IPS-18a (cell line): ENCODE data around the gene KRTAP10-9.
"Not testable (repeated sequence)": the region's sequence is repeated elsewhere in the genome, so short reads cannot be mapped to it uniquely, and the experiment has no call there.

Source experiments
- H3K27ac ChIP-seq: one replicate; pipeline ENCODE4 v1.5.1; 2013; ENCODE audit warnings: low read length
- H3K27me3 ChIP-seq: one replicate; pipeline ENCODE4 v1.6.1; 2013; ENCODE audit warnings: mild to moderate bottlenecking, low read length; ENCODE audit not compliant: control insufficient read depth, insufficient read depth
- H3K36me3 ChIP-seq: one replicate; pipeline ENCODE4 v1.6.1; 2013; ENCODE audit warnings: low read depth, low read length; ENCODE audit not compliant: control insufficient read depth
- H3K4me1 ChIP-seq: one replicate; pipeline ENCODE4 v1.6.1; 2013; ENCODE audit warnings: low read depth, low read length; ENCODE audit not compliant: control insufficient read depth
- H3K4me3 ChIP-seq: one replicate; pipeline ENCODE4 v1.5.1; 2013; ENCODE audit warnings: low read length
- H3K9ac ChIP-seq: one replicate; pipeline ENCODE4 v1.6.1; 2013; ENCODE audit warnings: mild to moderate bottlenecking, low read length, moderate library complexity
- H3K9me3 ChIP-seq: one replicate; pipeline ENCODE4 v1.6.1; 2013; ENCODE audit warnings: low read depth, low read length; ENCODE audit not compliant: control insufficient read depth

Gene KRTAP10-9

GRCh38 chr21:44599264-44600029, 27.4 kb upstream of the KRTAP10-9 start:
- H3K9me3 ChIP-seq: no peaks in the 10 kb centered on the region
- no peaks in the 10 kb centered on the region for H3K27me3 ChIP-seq
- peaks cover 8% of the 10 kb centered on the region for H3K4me1 ChIP-seq
- H3K27ac ChIP-seq: no peak overlapping the region
- no peak overlapping the region for H3K9ac ChIP-seq
- no peak overlapping the region for H3K4me3 ChIP-seq
- H3K36me3 ChIP-seq: no peaks in the 10 kb centered on the region

- not testable (repeated sequence) for H3K27ac ChIP-seq, H3K4me1 ChIP-seq, H3K9me3 ChIP-seq, H3K36me3 ChIP-seq, H3K9ac ChIP-seq, H3K4me3 ChIP-seq, H3K27me3 ChIP-seq
Observed at GRCh38 chr21:44600118-44600978, 26.5 kb upstream of the KRTAP10-9 start, which contains the start of gene KRTAP10-7. TSS of gene KRTAP10-7 (plus strand) at chr21:44600597. CDS start at chr21:44600622, 25 bp downstream.

DNA sequence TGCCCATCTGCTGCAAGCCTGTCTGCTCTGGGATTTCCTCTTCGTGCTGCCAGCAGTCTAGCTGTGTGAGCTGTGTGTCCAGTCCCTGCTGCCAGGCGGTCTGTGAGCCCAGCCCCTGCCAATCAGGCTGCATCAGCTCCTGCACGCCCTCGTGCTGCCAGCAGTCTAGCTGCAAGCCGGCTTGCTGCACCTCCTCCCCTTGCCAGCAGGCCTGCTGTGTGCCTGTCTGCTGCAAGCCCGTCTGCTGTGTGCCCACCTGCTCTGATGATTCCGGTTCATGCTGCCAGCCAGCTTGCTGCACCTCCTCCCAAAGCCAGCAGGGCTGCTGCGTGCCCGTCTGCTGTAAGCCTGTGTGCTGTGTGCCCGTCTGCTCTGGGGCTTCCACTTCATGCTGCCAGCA, 25.8 kb upstream of the KRTAP10-9 start:
- not testable (repeated sequence) for H3K4me3 ChIP-seq, H3K27me3 ChIP-seq, H3K9ac ChIP-seq, H3K9me3 ChIP-seq, H3K36me3 ChIP-seq, H3K4me1 ChIP-seq, H3K27ac ChIP-seq

- Histone ChIP-seq H3K27me3 (no peaks in the 10 kb centered on the region), H3K36me3 (no peaks in the 10 kb centered on the region), H3K27ac (no peak overlapping the region), H3K4me3 (no peak overlapping the region), H3K9me3 (no peaks in the 10 kb centered on the region), H3K9ac (no peak overlapping the region), H3K4me1 (peaks cover 8% of the 10 kb centered on the region)
Observed at GRCh38 chr21:44601596-44602462, 25.1 kb upstream of the KRTAP10-9 start.

DNA sequence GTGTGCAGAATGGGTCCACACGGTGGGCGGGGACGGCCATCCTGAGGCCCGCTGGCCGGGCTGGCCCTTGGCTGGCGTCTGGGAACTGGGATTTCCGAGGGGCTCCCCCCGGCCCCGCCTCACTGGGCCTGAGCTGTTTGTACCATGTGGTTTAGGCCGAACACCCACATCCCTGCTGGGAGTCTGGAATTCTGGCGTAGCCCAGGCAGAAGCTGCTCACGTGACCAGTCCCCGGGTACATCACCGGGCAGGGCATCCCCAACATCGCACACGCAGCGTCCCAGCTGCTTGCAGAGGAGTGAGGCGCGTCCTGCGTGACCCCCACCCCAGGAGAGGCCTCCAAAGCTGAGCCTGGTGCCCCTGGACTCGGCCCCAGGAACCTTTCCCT, 24.4 kb upstream of the KRTAP10-9 start:
- no peaks in the 10 kb centered on the region for H3K27me3 ChIP-seq
- no peaks in the 10 kb centered on the region for H3K9me3 ChIP-seq
- peaks cover 8% of the 10 kb centered on the region for H3K4me1 ChIP-seq
- H3K9ac ChIP-seq: no peak overlapping the region
- H3K36me3 ChIP-seq: no peaks in the 10 kb centered on the region
- H3K4me3 ChIP-seq: no peak overlapping the region
- H3K27ac ChIP-seq: no peak overlapping the region

- no peaks in the 10 kb centered on the region for H3K27me3 ChIP-seq
- H3K4me3 ChIP-seq: no peak overlapping the region
- H3K9ac ChIP-seq: no peak overlapping the region
Observed at GRCh38 chr21:44603109-44603875, 23.6 kb upstream of the KRTAP10-9 start.

DNA sequence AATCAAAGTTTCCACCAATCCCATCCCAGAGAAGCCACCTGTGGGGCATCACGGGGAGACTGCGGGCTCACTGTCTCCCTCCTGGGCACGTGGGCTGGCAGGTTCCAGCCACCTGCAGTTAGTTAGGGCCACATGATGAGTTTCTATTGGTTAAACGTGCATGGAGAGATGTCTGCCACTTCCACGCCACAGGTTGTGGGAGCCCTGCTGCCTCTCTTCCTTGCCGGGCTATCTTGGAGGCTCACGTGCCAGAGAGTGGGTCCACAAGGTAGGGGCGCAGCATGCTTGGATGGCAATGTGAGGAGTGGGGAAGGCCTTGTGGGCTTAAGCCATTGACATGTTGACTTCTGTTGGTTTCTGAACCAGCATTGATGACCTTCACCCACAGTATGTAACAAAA, 23.0 kb upstream of the KRTAP10-9 start:
- Histone ChIP-seq H3K36me3 (no peaks in the 10 kb centered on the region), H3K4me1 (no peaks in the 10 kb centered on the region), H3K27ac (no peak overlapping the region), H3K4me3 (no peak overlapping the region), H3K9ac (no peak overlapping the region), H3K27me3 (no peaks in the 10 kb centered on the region), H3K9me3 (no peaks in the 10 kb centered on the region)

More at GRCh38 chr21:44603109-44603875, 23.6 kb upstream of the KRTAP10-9 start:
- Histone ChIP-seq H3K27ac (no peak overlapping the region), H3K36me3 (no peaks in the 10 kb centered on the region), H3K4me1 (peaks cover 3% of the 10 kb centered on the region), H3K9me3 (no peaks in the 10 kb centered on the region)

- Histone ChIP-seq H3K9me3 (peaks cover 2% of the 10 kb centered on the region), H3K27me3 (no peaks in the 10 kb centered on the region), H3K4me1 (no peaks in the 10 kb centered on the region)
Observed at GRCh38 chr21:44606495-44606894, 20.4 kb upstream of the KRTAP10-9 start.

GRCh38 chr21:44609193-44609592, 17.7 kb upstream of the KRTAP10-9 start:
- no peak overlapping the region for H3K27ac ChIP-seq
- H3K9ac ChIP-seq: no peak overlapping the region
- H3K27me3 ChIP-seq: no peaks in the 10 kb centered on the region
- no peak overlapping the region for H3K4me3 ChIP-seq
- H3K4me1 ChIP-seq: no peaks in the 10 kb centered on the region
- H3K36me3 ChIP-seq: no peaks in the 10 kb centered on the region
- peaks cover 4% of the 10 kb centered on the region for H3K9me3 ChIP-seq

More at GRCh38 chr21:44606495-44606894, 20.4 kb upstream of the KRTAP10-9 start:
- Histone ChIP-seq H3K4me3 (no peak overlapping the region), H3K9ac (no peak overlapping the region), H3K36me3 (no peaks in the 10 kb centered on the region), H3K27ac (no peak overlapping the region)

- H3K27ac ChIP-seq, H3K27me3 ChIP-seq, H3K4me1 ChIP-seq, H3K9ac ChIP-seq, H3K36me3 ChIP-seq, H3K4me3 ChIP-seq, H3K9me3 ChIP-seq: not testable (repeated sequence)
Observed at GRCh38 chr21:44610157-44610843, 16.6 kb upstream of the KRTAP10-9 start.
